H1 (cell line): Measurements from ENCODE around the gene PDE8A. TPM values are rescaled to one million over a fixed set of nuclear protein-coding genes. Genes with fewer than 3 reads are reported as not detected.

Source experiments
- BRCA1 ChIP-seq: IDR thresholded peaks from 2 replicates; pipeline ENCODE4 v1.6.1; 2012; ENCODE audit warnings: low read depth, low read length, improper control_type of control experiment
- CHD2 ChIP-seq: IDR thresholded peaks from 2 replicates; pipeline ENCODE4 v1.6.1; 2012; ENCODE audit warnings: low read length, improper control_type of control experiment
- CHD7 ChIP-seq: fragments of 300-600 bp; sonication (generic); IDR thresholded peaks from 2 replicates; pipeline ENCODE4 v1.7.1; 2012; ENCODE audit warnings: low read length, moderate library complexity, mild to moderate bottlenecking, inconsistent platforms; ENCODE audit not compliant: insufficient replicate concordance
- HDAC2 ChIP-seq, 2 experiments: fragments of 300-600 bp in 1 of 2; sonication (generic) in 1 of 2; IDR thresholded peaks; 2 replicates each; pipeline ENCODE4 v1.6.1; 2011 to 2012; ENCODE audit warnings: low read depth in 2 of 2, low read length in 2 of 2, mild to moderate bottlenecking in 2 of 2, moderate library complexity in 2 of 2, borderline replicate concordance in 1 of 2, inconsistent platforms in 1 of 2
- polyA plus RNA-seq, 7 experiments: library from polyadenylated mRNA; depleted of rRNA in 3 of 7; stranded (reverse) in 5 of 7; unstranded in 2 of 7; fragments of >200 nt in 5 of 7; fragments of 200-250 nt in 2 of 7; gene quantifications; 1 replicate in 5 of 7; 2 replicates in 1 of 7; 4 replicates in 1 of 7; pipeline versions ENCODE4 v1.2.1 to v1.2.3, GENCODE V29; 2011 to 2013; ENCODE audit warnings: missing spikeins in 2 of 7, mixed read lengths in 2 of 7
- total RNA-seq: library from RNA; stranded (reverse); fragmentation: NEBNext Ultra II Directional; extraction: Animal tissue kit (Norgen Biotek cat#: 25700); gene quantifications from 2 replicates; pipeline ENCODE4 v1.2.1, GENCODE V29; 2021

The PDE8A gene
- total and polyA plus RNA-seq, 2 of the 8 experiments (the other 6 are each of a cell fraction or from before 2014, with no cell fraction given) = 6.9 to 7.8 TPM

GRCh38 chr15:85004550-85004949 lies 22.9 kb downstream of the PDE8A start (continued):
- TF ChIP-seq CHD7 (no peak), CHD2 (no peak), HDAC2 (IDR thresholded peaks at IDR 0.05; ENCODE audit: borderline replicate concordance in 1 of 2, low read depth in 2 of 2, low read length in 2 of 2) (no peak), BRCA1 (no peak)
